ENCODE measurements around the gene UBE4A. TPM values are rescaled to one million over a fixed set of nuclear protein-coding genes. Genes with fewer than 3 reads are reported as not detected.

Gene UBE4A
- total RNA-seq, 2 experiments from 2014 or later = 42.6 to 49.1 TPM

- Mint-ChIP-seq H3K4me3 (peak overlapping the region; percentile 85), H3K36me3 (ENCODE audit: low read depth) (peaks cover 13% of the 10 kb centered on the region), H3K27me3 (no peaks in the 10 kb centered on the region), H3K9me3 (no peaks in the 10 kb centered on the region), H3K27ac (peak overlapping the region; percentile 96), H3K4me1 (peaks cover 32% of the 10 kb centered on the region)
- ChIA-PET CTCF (interaction anchor here (0.6 to 2.4 kb wide), 14 partner anchors 9 to 233 kb away, joined by 3 to 8 read pairs (median 4); no protein-coding TSS in a partner anchor), POLR2A (interaction anchor here (0.5 to 1.0 kb wide), 4 partner anchors 29 to 233 kb away, joined by 3 to 4 read pairs (median 3); no protein-coding TSS in a partner anchor)
- DNase-seq = peak; percentile 70
Observed at GRCh38 chr11:118435290-118435892, 76.0 kb downstream of the UBE4A start.

GRCh38 chr11:118435893-118436624 lies 76.7 kb downstream of the UBE4A start, which contains the start of gene KMT2A:
KMT2A (plus strand) TSS chr11:118436492; CDS start chr11:118436513, 21 bp downstream.
- ChIA-PET POLR2A (interaction anchor here (1.0 to 1.1 kb wide), 2 partner anchors 34 to 37 kb away, joined by 3 read pairs; no protein-coding TSS in a partner anchor), CTCF (interaction anchor here (0.6 to 2.4 kb wide), 13 partner anchors 10 to 234 kb away, joined by 3 to 8 read pairs (median 4); no protein-coding TSS in a partner anchor)
- Mint-ChIP-seq H3K4me3 (peak within 1 kb of the TSS; percentile 98), H3K27ac (peak within 1 kb of the TSS; percentile 96), H3K4me1 (peaks cover 38% of the 10 kb centered on the region), H3K36me3 (ENCODE audit: low read depth) (peaks cover 16% of the 10 kb centered on the region), H3K27me3 (no peaks in the 10 kb centered on the region), H3K9me3 (no peaks in the 10 kb centered on the region)
- peak; percentile 91 for DNase-seq

DNA sequence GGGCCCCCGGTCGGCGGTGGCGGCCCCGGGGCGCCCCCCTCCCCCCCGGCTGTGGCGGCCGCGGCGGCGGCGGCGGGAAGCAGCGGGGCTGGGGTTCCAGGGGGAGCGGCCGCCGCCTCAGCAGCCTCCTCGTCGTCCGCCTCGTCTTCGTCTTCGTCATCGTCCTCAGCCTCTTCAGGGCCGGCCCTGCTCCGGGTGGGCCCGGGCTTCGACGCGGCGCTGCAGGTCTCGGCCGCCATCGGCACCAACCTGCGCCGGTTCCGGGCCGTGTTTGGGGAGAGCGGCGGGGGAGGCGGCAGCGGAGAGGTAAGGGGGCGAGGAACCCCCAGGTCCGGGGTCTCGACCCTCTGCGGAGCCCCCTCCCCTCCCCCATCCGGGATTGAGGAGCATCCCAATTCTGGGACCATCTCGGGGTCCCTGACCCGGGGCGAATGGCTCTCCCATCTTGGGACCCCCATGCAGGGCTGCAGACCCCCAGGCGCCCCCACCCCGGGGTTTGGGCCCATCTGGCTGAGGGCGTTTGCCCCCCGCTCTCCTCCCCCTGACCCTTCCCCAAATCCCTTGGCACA lies 77.3 kb downstream of the UBE4A start:
- CTCF ChIA-PET = interaction anchor here (0.6 to 1.2 kb wide), 3 partner anchors 11 to 38 kb away, joined by 3 to 8 read pairs (median 3); no protein-coding TSS in a partner anchor
- H3K4me3 Mint-ChIP-seq = peak overlapping the region; percentile 98
- H3K4me1 Mint-ChIP-seq = peaks cover 45% of the 10 kb centered on the region
- H3K36me3 Mint-ChIP-seq (ENCODE audit: low read depth) = peaks cover 19% of the 10 kb centered on the region
- peak overlapping the region; percentile 95 for H3K27ac Mint-ChIP-seq
- peak; percentile 47 for DNase-seq
- no peaks in the 10 kb centered on the region for H3K27me3 Mint-ChIP-seq
- POLR2A ChIA-PET = interaction anchor here (1.1 kb wide), 1 partner anchor 35 kb away, joined by 3 read pairs; no protein-coding TSS in a partner anchor
- no peaks in the 10 kb centered on the region for H3K9me3 Mint-ChIP-seq

DNA sequence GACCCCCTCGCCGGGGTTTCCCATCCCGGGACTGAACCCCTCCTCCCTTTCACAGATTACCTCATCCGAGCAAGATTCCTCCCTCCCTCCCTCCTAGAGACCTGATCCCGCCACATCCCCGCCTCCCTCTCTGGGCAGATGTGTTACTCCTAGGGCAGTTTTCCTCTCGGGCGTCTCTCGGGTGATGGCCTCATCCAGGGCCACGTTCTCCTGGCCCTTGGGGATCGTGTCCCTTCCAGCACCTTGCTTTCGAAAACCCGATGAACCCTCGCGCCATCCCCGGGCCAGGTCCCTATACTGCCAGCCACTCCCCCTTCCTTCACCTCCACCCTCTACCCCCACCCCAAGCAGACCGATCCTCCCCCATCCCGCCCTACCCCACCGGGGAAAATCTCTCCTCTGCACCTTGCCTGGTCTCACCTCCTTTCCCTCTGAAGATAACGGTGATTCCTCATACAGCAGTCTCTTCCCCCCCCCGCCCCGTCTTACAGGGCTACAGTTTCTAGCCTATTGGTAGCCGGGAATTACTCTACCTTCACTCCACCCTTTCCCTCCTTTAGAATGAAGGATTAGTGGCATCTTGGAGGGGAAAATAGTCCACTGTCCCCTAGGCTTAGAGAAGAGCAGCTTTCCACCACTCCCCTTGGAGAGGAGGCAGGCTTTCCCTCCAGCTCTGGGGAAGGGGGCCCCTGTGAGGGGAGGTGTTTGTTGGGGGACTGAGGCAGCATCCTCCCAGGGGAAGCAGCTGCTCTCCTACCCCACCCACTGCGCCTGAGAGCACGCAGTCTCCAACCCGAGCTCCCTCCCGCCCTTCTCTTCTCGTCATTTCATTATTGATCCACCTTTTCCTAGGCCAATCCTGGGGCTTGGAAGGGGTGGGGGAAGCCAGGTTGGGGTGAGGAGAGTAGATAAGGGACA lies 78.1 kb downstream of the UBE4A start:
- H3K4me1 Mint-ChIP-seq = peaks cover 52% of the 10 kb centered on the region
- no peaks in the 10 kb centered on the region for H3K27me3 Mint-ChIP-seq
- ChIA-PET POLR2A (no interaction called here), CTCF (interaction anchor here (2.2 kb wide), 1 partner anchor 11 kb away, joined by 9 read pairs; no protein-coding TSS in a partner anchor)
- peaks cover 25% of the 10 kb centered on the region for H3K36me3 Mint-ChIP-seq (ENCODE audit: low read depth)
- no peaks in the 10 kb centered on the region for H3K9me3 Mint-ChIP-seq
- peak; percentile 54 for DNase-seq
- peak overlapping the region; percentile 98 for H3K4me3 Mint-ChIP-seq
- peak overlapping the region; percentile 95 for H3K27ac Mint-ChIP-seq

DNA sequence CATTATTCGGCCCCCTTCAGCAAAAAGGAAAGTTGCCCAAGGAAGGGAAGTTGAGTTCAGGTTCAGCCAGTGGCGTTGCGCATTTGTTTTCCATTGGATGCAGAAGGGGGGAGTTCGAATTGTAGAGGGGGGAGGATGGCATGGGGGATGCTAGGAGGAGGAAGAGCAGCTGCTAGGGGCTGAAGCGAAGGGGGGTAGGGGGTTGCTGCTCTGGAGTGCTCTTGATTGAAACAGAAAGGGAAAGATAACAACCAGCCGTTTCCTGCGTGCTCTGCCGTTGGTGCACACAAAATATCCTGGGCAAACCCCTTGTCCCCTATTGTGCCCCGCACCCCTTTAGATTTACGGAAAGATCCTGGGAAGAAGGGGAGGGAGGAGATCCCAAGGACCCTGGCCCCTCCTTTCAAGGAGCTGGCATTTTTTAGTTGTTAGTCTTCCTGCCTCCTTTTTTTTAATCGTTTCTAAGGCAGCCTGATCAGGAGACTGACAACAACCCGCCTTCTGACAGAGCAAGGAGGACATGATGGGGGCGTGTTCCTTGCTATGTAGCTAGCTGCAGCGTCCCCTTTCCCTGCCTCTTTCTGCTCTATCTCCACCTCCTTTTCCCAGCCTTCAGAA lies 79.0 kb downstream of the UBE4A start:
- peak; percentile 70 for DNase-seq
- CTCF ChIA-PET = interaction anchor here (2.2 kb wide), 1 partner anchor 10 kb away, joined by 9 read pairs; no protein-coding TSS in a partner anchor
- H3K36me3 Mint-ChIP-seq (ENCODE audit: low read depth) = peaks cover 28% of the 10 kb centered on the region
- no peaks in the 10 kb centered on the region for H3K9me3 Mint-ChIP-seq
- H3K27me3 Mint-ChIP-seq = no peaks in the 10 kb centered on the region
- H3K4me3 Mint-ChIP-seq = peak overlapping the region; percentile 98
- H3K4me1 Mint-ChIP-seq = peaks cover 62% of the 10 kb centered on the region
- POLR2A ChIA-PET = no interaction called here
- peak overlapping the region; percentile 95 for H3K27ac Mint-ChIP-seq

DNA sequence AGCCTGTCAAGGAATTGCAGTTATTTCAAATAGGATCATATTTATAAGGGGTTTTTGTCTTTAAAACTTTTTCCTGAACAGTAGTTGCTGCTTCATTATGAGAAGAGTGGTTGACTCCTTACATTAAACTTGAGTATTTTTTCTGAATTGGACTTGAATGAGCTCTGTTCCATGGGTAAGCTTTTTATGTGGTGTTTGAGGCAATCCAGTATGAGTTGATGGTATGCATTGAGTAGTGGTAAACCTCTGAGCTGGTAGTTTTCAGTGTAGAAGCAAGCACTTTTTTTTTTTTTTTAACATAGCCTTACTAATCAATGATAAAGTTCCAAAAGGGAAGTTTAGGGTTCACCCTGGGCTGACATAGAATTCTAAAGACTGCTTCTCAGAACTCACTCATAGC lies 80.2 kb downstream of the UBE4A start:
- POLR2A ChIA-PET = no interaction called here
- H3K4me1 Mint-ChIP-seq = peaks cover 63% of the 10 kb centered on the region
- no peaks in the 10 kb centered on the region for H3K9me3 Mint-ChIP-seq
- peaks cover 40% of the 10 kb centered on the region for H3K36me3 Mint-ChIP-seq (ENCODE audit: low read depth)
- H3K4me3 Mint-ChIP-seq = peak overlapping the region; percentile 98
- H3K27me3 Mint-ChIP-seq = no peaks in the 10 kb centered on the region
- CTCF ChIA-PET = interaction anchor here (0.6 to 2.2 kb wide), 2 partner anchors 8 to 645 kb away, joined by 5 to 9 read pairs; no protein-coding TSS in a partner anchor
- peak; percentile 22 for DNase-seq
- H3K27ac Mint-ChIP-seq = peak overlapping the region; percentile 37

GRCh38 chr11:118441770-118442275 lies 82.4 kb downstream of the UBE4A start:
- Mint-ChIP-seq H3K4me3 (no peak overlapping the region), H3K36me3 (ENCODE audit: low read depth) (peaks cover 57% of the 10 kb centered on the region), H3K27me3 (no peaks in the 10 kb centered on the region), H3K9me3 (peaks cover 2% of the 10 kb centered on the region), H3K27ac (peak overlapping the region; percentile 1), H3K4me1 (peaks cover 80% of the 10 kb centered on the region)
- CTCF ChIA-PET = interaction anchor here (1.9 kb wide), 1 partner anchor 15 kb away, joined by 5 read pairs; no protein-coding TSS in a partner anchor
- DNase-seq = no peak
- POLR2A ChIA-PET = no interaction called here

- CTCF ChIA-PET = interaction anchor here (0.9 to 1.9 kb wide), 2 partner anchors 10 to 15 kb away, joined by 3 to 5 read pairs; no protein-coding TSS in a partner anchor
Observed at GRCh38 chr11:118442301-118442700, 82.9 kb downstream of the UBE4A start.

GRCh38 chr11:118442908-118443589 lies 83.6 kb downstream of the UBE4A start:
- H3K9me3 Mint-ChIP-seq = peaks cover 2% of the 10 kb centered on the region
- H3K36me3 Mint-ChIP-seq (ENCODE audit: low read depth) = peaks cover 66% of the 10 kb centered on the region
- peak overlapping the region; percentile 60 for H3K27ac Mint-ChIP-seq
- peaks cover 92% of the 10 kb centered on the region for H3K4me1 Mint-ChIP-seq
- H3K4me3 Mint-ChIP-seq = peak overlapping the region; percentile 3
- DNase-seq = no peak
- ChIA-PET CTCF (interaction anchor here (0.9 to 1.9 kb wide), 4 partner anchors 9 to 491 kb away, joined by 3 to 5 read pairs (median 4); no protein-coding TSS in a partner anchor), POLR2A (no interaction called here)
- no peaks in the 10 kb centered on the region for H3K27me3 Mint-ChIP-seq

More at GRCh38 chr11:118442301-118442700, 82.9 kb downstream of the UBE4A start:
- peaks cover 2% of the 10 kb centered on the region for H3K9me3 Mint-ChIP-seq
- no peak overlapping the region for H3K4me3 Mint-ChIP-seq
- DNase-seq = no peak
- H3K4me1 Mint-ChIP-seq = peaks cover 84% of the 10 kb centered on the region
- peaks cover 59% of the 10 kb centered on the region for H3K36me3 Mint-ChIP-seq (ENCODE audit: low read depth)
- no peaks in the 10 kb centered on the region for H3K27me3 Mint-ChIP-seq
- H3K27ac Mint-ChIP-seq = peak overlapping the region; percentile 1
- POLR2A ChIA-PET = no interaction called here

- ChIA-PET CTCF (interaction anchor here (0.8 to 1.9 kb wide), 4 partner anchors 12 to 492 kb away, joined by 3 to 5 read pairs (median 4); no protein-coding TSS in a partner anchor), POLR2A (no interaction called here)
- H3K4me1 Mint-ChIP-seq = peaks cover 98% of the 10 kb centered on the region
- no peak for DNase-seq
- peaks cover 2% of the 10 kb centered on the region for H3K9me3 Mint-ChIP-seq
- H3K36me3 Mint-ChIP-seq (ENCODE audit: low read depth) = peaks cover 68% of the 10 kb centered on the region
- no peak overlapping the region for H3K27ac Mint-ChIP-seq
- peak overlapping the region; percentile 3 for H3K4me3 Mint-ChIP-seq
- no peaks in the 10 kb centered on the region for H3K27me3 Mint-ChIP-seq
Observed at GRCh38 chr11:118443590-118444218, 84.3 kb downstream of the UBE4A start.

Data from activated CD4-positive, alpha-beta T cell treated with anti-CD3 and anti-CD28 coated beads, Interleukin-2, amount 10 ng/mL, durations not matched to agents 7 days and 5 days (primary cell).